HG02885 (cell line): ENCODE measurements around the gene FAM162A.
"Not testable (repeated sequence)": the region's sequence is repeated elsewhere in the genome, so short reads cannot be mapped to it uniquely, and the experiment has no call there.

Experiments used
- ATAC-seq: cut with Tn5 transposase; IDR thresholded peaks from one replicate; pipeline ENCODE4 v1.9.1; 2021; ENCODE audit warnings: mild to moderate bottlenecking; ENCODE audit not compliant: unreplicated experiment, poor library complexity

Gene FAM162A

DNA sequence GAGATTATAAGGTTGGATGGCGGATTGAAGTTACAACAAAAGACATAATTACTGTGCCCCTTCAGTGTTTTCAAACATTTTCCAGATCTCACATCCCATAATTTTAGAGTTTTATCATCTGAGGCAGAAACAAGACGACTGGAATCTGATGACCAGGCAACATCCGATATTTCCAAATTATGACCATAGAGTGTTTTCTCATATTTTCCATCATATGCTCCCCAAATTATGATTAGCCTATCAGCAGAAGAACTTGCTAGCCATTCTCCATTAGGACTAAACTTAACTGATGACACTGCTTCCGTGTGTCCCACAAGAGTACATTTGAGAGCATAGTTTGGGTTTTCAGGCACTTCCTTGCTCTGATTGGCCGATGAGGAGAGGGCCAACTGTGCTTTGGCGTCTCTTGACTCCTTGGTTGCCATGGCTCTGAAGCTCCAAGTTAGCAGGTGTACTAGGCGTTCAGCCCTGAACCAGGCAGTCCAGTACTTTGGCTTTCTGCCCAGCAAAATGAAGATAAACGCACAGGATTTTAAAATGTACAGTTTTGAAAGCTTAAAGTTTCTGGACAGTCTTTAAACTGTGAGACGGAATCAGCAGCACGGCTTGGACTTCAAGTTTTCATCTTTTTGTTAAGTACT is 31.2 kb downstream of the FAM162A start:
- peak; percentile 65 for ATAC-seq

DNA sequence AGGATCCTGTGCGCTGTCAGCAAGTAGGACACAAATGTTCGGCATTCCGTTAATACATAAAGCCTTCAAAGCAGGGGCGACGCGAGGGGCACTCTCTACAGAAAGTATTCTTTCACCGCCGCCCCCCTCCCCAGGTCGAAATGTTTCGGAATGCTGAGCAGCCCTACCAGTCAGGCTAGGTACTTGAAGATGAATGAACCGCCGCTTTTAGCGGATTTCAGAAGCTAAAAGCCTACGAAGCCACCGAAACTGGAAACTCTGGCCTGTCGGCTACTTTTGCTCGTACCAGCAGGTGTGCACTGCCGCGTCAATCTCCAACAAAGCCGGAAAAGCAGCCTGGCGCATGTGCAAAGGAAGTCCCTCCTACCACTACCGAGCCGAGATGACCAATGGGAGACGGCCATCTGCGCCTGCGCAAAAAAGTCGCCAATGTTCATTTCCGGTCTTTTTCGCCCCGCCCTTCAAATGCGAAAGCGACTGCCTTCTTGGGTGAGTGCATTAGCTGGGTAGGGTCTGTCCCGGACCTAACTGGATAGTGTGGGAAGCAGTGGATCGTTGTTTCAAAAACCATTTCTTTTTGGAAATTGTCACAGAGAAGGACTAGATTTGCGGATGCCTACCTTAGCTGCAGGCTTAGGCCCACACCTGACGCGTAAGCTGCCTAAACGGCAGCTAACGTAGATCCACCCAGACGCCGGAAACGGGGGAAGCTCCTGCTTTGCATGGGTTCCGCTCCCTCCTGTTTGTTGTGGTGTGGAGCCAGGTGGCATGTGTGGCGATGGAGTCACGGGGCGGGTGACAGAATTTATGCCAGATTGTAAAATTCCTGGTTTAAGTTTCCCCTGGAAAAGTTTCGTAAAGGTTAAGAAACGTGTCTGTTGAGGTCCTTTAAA is 32.0 kb downstream of the FAM162A start, which contains the start of gene WDR5B:
Gene WDR5B (minus strand): TSS at position 301 of the 893 bp plus-strand sequence. CDS start 534 bp downstream, outside the sequence.
- ATAC-seq, result peak; percentile 89

DNA sequence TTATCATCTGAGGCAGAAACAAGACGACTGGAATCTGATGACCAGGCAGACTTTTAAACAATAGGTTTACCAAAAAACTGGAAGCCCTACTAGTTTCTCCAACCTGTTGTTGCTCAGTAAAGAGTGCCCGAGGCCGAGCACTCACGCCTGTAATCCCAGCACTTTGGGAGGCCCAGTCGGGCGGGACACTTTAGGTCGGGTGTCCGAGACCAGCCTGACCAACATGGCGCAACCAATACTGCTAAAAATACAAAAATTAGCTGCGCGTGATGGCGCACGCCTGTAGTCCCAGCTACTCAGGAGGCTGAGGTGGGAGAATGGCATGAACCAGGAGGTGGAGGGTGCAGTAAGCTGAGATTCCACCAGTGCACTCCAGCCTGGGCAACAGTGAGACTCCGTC is 33.0 kb downstream of the FAM162A start:
- no peak for ATAC-seq

DNA sequence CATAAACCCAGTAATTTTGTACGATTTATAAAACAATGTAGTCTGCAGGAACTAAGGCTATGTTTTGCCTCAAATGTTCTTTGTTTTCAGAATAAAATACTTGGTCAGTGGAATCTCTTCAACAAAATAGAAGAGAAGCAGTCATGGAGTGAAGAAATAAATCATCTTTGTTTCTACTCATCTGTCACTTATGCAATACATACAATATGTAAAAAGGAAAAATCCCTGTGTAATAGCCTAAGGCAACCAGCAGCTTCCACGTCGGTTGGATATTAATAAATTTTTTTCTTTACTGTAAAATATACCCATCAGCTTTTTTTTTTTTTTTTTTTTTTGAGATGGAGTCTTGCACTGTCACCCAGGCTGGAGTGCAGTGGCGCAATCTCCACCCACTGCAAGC is 37.1 kb downstream of the FAM162A start:
- ATAC-seq, result no peak

DNA sequence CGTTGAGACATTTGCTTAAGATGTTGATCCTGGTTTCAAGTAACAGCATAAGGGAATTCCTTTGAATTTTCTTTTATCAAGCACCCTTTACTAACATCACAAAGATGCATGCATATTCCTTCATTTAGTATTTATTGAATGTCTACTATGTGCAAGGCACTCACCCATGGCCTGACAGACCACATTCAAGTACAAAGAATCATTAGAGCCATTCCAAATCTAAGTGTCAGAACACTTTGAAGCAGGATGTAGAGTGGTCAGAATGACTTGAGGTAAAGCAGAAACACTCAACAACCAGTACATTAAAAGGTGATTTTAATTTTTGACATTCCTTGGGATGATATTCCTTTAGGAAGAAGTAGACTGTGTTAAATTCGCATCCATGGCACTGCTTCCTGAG is 37.9 kb downstream of the FAM162A start:
- ATAC-seq, result no peak

DNA sequence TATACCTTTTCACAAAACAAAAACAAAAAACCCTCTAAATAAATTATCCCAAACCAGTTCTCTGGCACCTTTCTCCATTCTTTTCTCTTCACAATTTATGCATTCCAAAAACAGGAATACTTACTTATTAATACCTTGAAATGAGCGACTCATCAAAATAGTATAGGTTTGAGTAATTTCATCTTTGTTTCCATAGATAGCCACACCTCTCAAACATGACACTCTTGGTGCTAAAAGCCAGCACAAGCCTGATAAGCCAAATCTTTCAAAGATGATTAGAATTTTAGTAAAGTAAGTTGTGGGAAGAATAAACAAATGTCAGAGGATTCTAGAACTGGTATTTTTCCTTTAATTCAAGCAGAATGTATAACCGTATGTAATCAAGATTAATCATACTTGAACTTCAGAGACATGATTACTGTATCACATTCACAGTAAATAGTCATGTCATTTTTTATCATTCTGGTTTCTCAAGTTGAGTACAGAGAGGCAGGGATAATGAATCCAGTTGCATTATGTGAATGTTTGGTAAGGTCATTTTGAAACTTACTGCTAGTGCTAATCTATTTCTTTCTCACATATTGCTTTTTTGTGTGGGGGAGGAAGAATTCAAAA is 44.0 kb downstream of the FAM162A start:
- ATAC-seq, result no peak

DNA sequence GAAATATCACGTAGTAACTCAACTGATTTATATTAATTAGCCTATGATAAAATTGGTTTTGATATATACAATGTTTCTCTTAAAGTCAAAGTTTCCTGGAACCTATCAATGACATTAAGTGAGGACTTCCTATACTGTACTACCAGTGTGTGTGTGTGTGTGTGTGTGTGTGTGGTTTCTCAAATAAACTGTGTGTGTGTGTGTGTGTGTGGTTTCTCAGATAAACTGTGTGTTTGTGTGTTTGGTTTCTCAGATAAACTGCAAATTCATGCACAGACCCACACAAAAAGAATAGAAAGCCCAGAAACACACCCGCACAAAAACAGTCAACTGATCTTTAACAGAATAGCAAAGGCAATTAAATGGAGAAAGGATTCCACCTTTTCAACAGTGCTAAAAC is 46.4 kb downstream of the FAM162A start:
- ATAC-seq, result no peak

DNA sequence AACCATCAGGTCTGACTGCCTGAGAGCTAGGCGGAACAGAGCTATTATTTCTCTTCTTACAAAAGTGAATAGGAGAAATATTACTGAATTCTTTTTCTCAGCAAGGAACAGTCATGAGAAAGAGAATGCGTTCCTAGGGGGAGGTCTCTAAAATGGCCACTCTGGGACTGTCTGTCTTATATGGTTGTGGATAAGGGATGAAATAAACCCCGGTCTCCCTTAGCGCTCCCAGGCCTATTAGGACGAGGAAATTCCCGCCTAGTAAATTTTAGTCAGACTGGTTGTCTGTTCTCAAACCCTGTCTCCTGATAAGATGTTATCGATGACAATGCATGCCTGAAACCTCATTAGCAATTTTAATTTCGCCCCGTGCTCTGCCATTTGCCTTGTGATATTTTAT is 52.0 kb downstream of the FAM162A start:
- no peak for ATAC-seq

DNA sequence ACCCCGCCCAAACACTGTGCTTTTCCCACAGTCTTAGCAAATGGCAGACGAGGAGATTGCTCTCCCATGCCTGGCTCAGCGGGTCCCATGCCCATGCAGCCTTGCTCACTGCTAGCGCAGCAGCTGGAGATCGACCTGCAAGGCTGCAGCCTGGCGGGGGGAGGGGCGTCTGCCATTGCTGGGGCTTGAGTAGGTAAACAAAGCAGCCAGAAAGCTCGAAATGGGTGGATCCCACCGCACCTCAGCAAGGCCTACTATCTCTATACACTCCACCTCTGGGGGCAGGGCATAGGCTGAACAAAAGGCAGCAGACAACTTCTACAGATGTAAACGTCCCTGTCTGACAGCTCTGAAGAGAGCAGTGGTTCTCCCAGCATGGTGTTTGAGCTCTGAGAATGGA is 59.1 kb downstream of the FAM162A start:
- ATAC-seq, result no peak

DNA sequence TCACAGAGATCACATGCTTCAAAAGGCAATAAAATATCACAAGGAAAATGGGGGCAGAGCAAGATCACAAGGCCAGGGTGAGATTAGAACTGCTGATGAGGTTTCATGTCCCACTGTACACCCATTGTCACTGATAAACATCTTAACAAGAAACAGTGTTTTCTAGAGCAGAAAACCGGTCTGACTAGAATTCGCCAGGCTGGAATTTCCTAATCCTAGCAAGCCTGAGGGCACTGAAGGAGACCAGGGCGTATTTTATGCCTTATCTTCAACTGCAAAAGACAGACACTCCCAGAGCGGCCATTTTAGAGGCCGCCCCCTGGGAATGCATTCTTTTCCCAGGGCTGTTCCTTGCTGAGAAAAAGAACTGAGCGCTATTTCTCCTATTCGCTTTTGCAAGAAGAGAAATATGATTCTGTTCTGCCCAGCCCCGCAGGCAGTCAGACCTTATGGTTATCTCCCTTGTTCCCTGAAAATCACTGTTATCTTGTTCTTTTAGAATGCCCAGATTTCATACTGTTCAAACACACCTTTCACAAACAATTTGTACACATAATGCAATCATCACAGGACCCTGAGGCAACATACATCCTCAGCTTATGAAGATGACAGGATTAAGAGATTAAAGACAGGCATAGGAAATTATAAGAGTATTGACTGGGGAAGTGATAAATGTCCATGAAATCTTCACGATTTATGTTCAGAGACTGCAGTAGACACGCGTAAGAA is 59.9 kb downstream of the FAM162A start:
- ATAC-seq, result not testable (repeated sequence)

DNA sequence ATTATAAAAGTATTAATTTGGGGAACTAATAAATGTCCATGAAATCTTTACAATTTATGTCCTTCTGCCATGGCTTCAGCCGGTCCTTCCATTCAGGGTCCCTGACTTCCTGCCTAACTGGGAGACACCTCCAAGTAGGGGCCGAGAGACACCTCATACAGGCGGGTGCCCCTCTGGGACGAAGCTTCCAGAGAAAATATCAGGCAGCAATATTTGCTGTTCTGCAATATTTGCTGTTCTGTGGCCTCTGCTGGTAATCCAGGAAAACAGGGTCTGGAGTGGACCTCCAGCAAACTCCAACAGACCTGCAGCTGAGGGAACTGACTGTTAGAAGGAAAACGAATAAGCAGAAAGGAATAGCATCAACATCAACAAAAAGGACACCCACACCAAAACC is 60.5 kb downstream of the FAM162A start:
- ATAC-seq, result not testable (repeated sequence)

DNA sequence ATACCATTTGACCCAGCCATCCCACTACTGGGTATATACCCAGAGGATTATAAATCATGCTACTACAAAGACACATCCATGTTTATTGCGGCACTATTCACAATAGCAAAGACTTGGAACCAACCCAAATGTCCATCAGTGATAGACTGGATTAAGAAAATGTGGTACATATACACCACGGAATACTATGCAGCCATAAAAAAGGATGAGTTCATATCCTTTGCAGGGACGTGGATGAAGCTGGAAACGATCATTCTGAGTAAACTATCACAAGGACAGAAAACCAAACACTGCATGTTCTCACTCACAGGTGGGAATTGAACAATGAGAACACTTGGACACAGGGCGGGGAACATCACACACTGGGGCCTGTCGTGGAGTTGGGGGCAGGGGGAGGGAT is 64.2 kb downstream of the FAM162A start:
- ATAC-seq, result not testable (repeated sequence)

DNA sequence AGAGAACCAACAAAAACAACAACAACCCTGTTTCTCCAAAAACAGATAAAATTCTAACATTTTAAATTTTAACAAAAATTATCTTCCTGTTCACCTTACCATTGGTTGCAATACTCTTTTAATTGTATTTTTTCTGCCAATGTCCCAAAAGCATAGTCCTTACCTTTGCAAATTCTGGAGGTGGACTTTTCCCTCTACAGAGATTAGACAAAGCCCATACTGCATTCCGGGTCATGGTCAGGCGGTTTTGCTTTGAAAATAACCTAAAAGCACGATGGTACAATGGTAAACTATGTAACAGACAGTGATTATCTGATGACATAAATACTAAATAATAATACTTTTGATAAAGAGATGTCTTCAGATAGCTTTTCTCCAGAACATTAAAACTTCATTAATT is 67.4 kb downstream of the FAM162A start:
- ATAC-seq, result no peak

DNA sequence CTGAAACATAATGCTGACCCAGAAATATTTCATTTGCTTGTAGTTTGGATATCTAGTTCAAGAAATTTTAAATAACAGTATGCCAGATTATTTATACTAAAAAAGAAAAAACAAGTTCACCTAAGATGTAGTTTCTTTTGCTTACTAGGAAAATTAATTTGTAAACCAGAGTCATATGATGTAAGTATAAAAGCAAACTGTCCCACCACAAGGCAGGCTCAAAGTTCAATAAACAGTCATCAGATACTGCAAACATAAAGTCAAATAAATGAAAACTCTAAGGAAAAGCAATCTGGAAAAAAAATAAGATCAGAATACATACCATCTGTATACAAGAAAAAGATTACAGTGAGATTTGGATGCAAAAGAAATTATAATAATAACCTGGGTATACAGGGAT is 72.1 kb downstream of the FAM162A start:
- no peak for ATAC-seq

DNA sequence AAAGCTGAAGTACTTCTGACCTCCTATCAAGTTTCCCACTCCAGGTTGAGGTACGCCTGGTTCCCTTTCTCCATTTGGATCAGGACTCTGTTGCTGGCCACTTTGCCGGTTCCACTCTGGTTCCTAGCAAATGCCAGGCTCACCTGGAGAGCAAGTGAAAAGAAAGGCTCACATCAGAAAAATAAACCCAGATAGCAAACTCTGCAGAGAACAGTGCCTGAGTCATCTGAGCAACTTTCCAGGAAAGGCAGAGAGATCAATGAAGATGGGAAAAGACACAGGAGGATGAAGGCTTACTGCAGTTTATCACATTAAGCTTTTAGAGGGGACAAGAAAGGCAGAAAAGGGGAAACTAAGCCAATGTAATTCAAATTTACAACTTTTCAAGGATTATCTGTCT is 73.7 kb downstream of the FAM162A start:
- ATAC-seq, result no peak

DNA sequence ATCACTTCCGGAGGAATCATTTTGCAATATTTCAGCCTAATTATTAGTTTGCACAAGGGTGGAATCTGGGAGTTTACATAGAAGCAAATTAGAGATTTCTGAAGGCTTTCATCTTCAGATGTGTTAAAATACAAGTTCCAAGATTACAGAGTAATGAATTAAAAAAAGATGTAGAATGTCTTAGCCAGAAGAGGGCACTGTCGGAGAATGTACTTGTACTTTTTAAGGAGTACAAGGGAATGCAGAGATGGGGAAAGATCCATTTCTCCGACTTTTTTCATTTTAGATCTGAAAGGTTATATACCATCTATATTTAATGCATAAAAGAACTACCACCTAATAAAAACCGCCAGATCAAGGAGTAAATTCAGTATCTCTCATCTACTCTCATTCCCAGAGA is 75.0 kb downstream of the FAM162A start:
- no peak for ATAC-seq

DNA sequence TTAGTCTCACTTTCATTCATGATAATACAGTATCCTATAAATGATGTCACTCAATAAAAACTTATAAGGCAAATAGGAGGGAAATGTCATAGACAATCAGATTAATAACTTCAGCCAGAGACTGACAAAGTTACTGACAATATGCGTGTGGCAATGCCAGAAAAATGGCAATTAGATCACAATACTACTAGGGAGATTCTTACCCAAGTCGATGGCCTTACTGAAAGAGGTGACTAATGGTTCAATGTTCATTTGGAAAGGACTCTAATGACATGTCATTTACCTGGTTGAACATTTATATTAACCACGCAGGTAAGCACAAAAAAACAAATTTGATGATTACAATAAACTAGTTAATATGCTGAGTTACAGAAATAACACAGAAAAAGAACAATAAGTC is 77.8 kb downstream of the FAM162A start:
- ATAC-seq, result no peak
